Cardiac muscle cell (in vitro differentiated cells and primary cell): Measurements from ENCODE around the gene SLC39A11. TPM values are rescaled to one million over a fixed set of nuclear protein-coding genes. Genes with fewer than 3 reads are reported as not detected.
A peak's percentile ranks its signal among the peaks of the same experiment; 100 is the strongest.

ENCODE experiments used
- DNase-seq, 2 donors: peaks; one replicate each; pipeline versions ENCODE4 v3.0.0 to v3.0.0-alpha.2; 2010 to 2017; ENCODE audit warnings: low read depth in 1 of 2, low spot score in 1 of 2
- H3K27ac ChIP-seq: fragments of 200-600 bp; sonication (generic); 2 replicates; pipeline ENCODE4 v1.5.1; 2016
- H3K27me3 ChIP-seq: fragments of 200-600 bp; sonication (generic); 2 replicates; pipeline ENCODE4 v1.6.0; 2016; ENCODE audit warnings: control low read depth
- H3K36me3 ChIP-seq: fragments of 200-600 bp; sonication (generic); 2 replicates; pipeline ENCODE4 v1.5.1; 2016; ENCODE audit warnings: control low read depth
- H3K4me1 ChIP-seq: fragments of 200-600 bp; sonication (generic); 2 replicates; pipeline ENCODE4 v1.8.1; 2017; ENCODE audit warnings: low read depth, mild to moderate bottlenecking, mixed run types
- H3K4me3 ChIP-seq: fragments of 200-600 bp; sonication (generic); 2 replicates; pipeline ENCODE4 v1.5.1; 2016; ENCODE audit warnings: mild to moderate bottlenecking
- H3K9me3 ChIP-seq: fragments of 200-600 bp; sonication (generic); 2 replicates; pipeline ENCODE4 v1.5.1; 2017; ENCODE audit warnings: low read depth, mild to moderate bottlenecking, control low read depth
- CTCF ChIP-seq: IDR thresholded peaks from 2 replicates; pipeline ENCODE4 v1.5.1; 2012; ENCODE audit warnings: low read depth, mild to moderate bottlenecking, low read length
- polyA plus RNA-seq: library from polyadenylated mRNA; unstranded; fragments of >200 nt; fragmentation: Nextera tagmentation; extraction: Ambion mirVana; gene quantifications from 2 replicates; pipeline ENCODE4 v1.2.1, GENCODE V29; 2016
- total RNA-seq: library from RNA; depleted of rRNA; stranded (reverse); fragments of >200 nt; gene quantifications from 2 replicates; pipeline ENCODE4 v1.2.3, GENCODE V29; 2016

The SLC39A11 gene
- total and polyA plus RNA-seq, 2 experiments from 2014 or later: 5.9 to 11.7 TPM

GRCh38 chr17:72684405-72685020, 408.0 kb downstream of the SLC39A11 start:
- no peaks in the 10 kb centered on the region for H3K36me3 ChIP-seq
- H3K27ac ChIP-seq: no peak overlapping the region
- no peaks in the 10 kb centered on the region for H3K27me3 ChIP-seq
- no peaks in the 10 kb centered on the region for H3K9me3 ChIP-seq
- DNase-seq: no peak
- H3K4me3 ChIP-seq: no peak overlapping the region
- no peak for TF ChIP-seq CTCF
- peaks cover 38% of the 10 kb centered on the region for H3K4me1 ChIP-seq

- Histone ChIP-seq H3K4me3 (no peak overlapping the region), H3K36me3 (no peaks in the 10 kb centered on the region), H3K4me1 (peaks cover 31% of the 10 kb centered on the region), H3K27ac (peak overlapping the region; percentile 11), H3K9me3 (no peaks in the 10 kb centered on the region), H3K27me3 (no peaks in the 10 kb centered on the region)
- TF ChIP-seq CTCF: no peak
- DNase-seq: peak; percentile 5 to 93
Measured at GRCh38 chr17:72683506-72684404, 408.7 kb downstream of the SLC39A11 start.

GRCh38 chr17:72682605-72683004, 409.9 kb downstream of the SLC39A11 start:
- no peak overlapping the region for H3K27ac ChIP-seq
- no peaks in the 10 kb centered on the region for H3K27me3 ChIP-seq
- peaks cover 19% of the 10 kb centered on the region for H3K4me1 ChIP-seq
- no peak for TF ChIP-seq CTCF
- H3K4me3 ChIP-seq: no peak overlapping the region
- H3K36me3 ChIP-seq: no peaks in the 10 kb centered on the region
- no peaks in the 10 kb centered on the region for H3K9me3 ChIP-seq
- no peak for DNase-seq

GRCh38 chr17:72681844-72682243, 410.6 kb downstream of the SLC39A11 start:
- Histone ChIP-seq H3K9me3 (no peaks in the 10 kb centered on the region), H3K36me3 (no peaks in the 10 kb centered on the region), H3K4me3 (no peak overlapping the region), H3K27me3 (no peaks in the 10 kb centered on the region), H3K27ac (no peak overlapping the region), H3K4me1 (peaks cover 16% of the 10 kb centered on the region)
- no peak for TF ChIP-seq CTCF
- no peak for DNase-seq

GRCh38 chr17:72677714-72678390, 414.6 kb downstream of the SLC39A11 start:
- Histone ChIP-seq H3K4me1 (peaks cover 6% of the 10 kb centered on the region), H3K27ac (no peak overlapping the region), H3K36me3 (no peaks in the 10 kb centered on the region), H3K27me3 (no peaks in the 10 kb centered on the region), H3K9me3 (no peaks in the 10 kb centered on the region), H3K4me3 (no peak overlapping the region)
- DNase-seq: peak in 1 of 2 donors; percentile 30
- TF ChIP-seq CTCF: no peak
